ENCODE measurements around the gene ZBTB42.

ZBTB42 gene

GRCh38 chr14:104753528-104754212, 47.2 kb upstream of the ZBTB42 start:
- peak overlapping the region; percentile 99 for H3K4me3 ChIP-seq (ENCODE audit: low read depth, low read length)
- TF ChIP-seq, protein P1, sequence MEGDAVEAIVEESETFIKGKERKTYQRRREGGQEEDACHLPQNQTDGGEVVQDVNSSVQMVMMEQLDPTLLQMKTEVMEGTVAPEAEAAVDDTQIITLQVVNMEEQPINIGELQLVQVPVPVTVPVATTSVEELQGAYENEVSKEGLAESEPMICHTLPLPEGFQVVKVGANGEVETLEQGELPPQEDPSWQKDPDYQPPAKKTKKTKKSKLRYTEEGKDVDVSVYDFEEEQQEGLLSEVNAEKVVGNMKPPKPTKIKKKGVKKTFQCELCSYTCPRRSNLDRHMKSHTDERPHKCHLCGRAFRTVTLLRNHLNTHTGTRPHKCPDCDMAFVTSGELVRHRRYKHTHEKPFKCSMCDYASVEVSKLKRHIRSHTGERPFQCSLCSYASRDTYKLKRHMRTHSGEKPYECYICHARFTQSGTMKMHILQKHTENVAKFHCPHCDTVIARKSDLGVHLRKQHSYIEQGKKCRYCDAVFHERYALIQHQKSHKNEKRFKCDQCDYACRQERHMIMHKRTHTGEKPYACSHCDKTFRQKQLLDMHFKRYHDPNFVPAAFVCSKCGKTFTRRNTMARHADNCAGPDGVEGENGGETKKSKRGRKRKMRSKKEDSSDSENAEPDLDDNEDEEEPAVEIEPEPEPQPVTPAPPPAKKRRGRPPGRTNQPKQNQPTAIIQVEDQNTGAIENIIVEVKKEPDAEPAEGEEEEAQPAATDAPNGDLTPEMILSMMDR (IDR thresholded peaks at IDR 0.05): no peak
- H2AFZ ChIP-seq: peak overlapping the region; percentile 82
- H3K27ac ChIP-seq: peak overlapping the region; percentile 40
- H3K9ac ChIP-seq: peak overlapping the region; percentile 82
- H3K36me3 ChIP-seq (ENCODE audit: control insufficient read depth, insufficient read depth, low read length): no peaks in the 10 kb centered on the region
- no peaks in the 10 kb centered on the region for H3K9me3 ChIP-seq (ENCODE audit: control insufficient read depth, low read length)
- peaks cover 3% of the 10 kb centered on the region for H3K79me2 ChIP-seq
- H3K4me2 ChIP-seq (ENCODE audit: low read length): peak overlapping the region; percentile 95
- peaks cover 15% of the 10 kb centered on the region for H3K4me1 ChIP-seq
- no peaks in the 10 kb centered on the region for H3K27me3 ChIP-seq (ENCODE audit: control insufficient read depth, insufficient read depth, low read length)

GRCh38 chr14:104754213-104754851, 46.6 kb upstream of the ZBTB42 start:
- Histone ChIP-seq H3K36me3 (ENCODE audit: control insufficient read depth, insufficient read depth, low read length) (no peaks in the 10 kb centered on the region), H3K9ac (no peak overlapping the region), H3K4me2 (ENCODE audit: low read length) (peak overlapping the region; percentile 95), H3K27ac (no peak overlapping the region), H3K9me3 (ENCODE audit: control insufficient read depth, low read length) (no peaks in the 10 kb centered on the region), H3K4me3 (ENCODE audit: low read depth, low read length) (peak overlapping the region; percentile 99), H2AFZ (no peak overlapping the region), H3K4me1 (peaks cover 18% of the 10 kb centered on the region), H3K79me2 (peaks cover 3% of the 10 kb centered on the region), H3K27me3 (ENCODE audit: control insufficient read depth, insufficient read depth, low read length) (no peaks in the 10 kb centered on the region)
- TF ChIP-seq, protein P1 (IDR thresholded peaks at IDR 0.05): no peak

DNA sequence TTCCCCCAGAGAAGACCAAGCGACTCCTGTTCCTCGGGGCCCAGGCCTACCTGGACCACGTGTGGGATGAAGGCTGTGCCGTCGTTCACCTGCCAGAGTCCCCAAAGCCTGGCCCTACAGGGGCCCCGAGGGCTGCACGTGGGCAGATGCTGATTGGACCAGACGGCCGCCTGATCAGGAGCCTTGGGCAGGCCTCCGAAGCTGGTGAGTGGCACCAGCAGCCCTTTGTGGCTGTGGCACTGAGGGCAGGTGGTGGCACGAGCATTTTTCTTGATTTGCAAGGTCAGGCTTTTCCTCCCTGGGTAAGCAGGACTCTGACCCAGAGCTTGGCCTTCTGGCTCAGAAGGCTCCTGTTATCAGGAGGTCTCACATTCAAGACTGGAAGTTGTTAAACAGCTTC, 45.3 kb upstream of the ZBTB42 start:
- peaks cover 3% of the 10 kb centered on the region for H3K79me2 ChIP-seq
- H3K4me3 ChIP-seq (ENCODE audit: low read depth, low read length): no peak overlapping the region
- no peaks in the 10 kb centered on the region for H3K9me3 ChIP-seq (ENCODE audit: control insufficient read depth, low read length)
- TF ChIP-seq, protein P1 (IDR thresholded peaks at IDR 0.05): no peak
- H3K4me2 ChIP-seq (ENCODE audit: low read length): no peak overlapping the region
- no peak overlapping the region for H2AFZ ChIP-seq
- no peak overlapping the region for H3K27ac ChIP-seq
- no peaks in the 10 kb centered on the region for H3K36me3 ChIP-seq (ENCODE audit: control insufficient read depth, insufficient read depth, low read length)
- no peaks in the 10 kb centered on the region for H3K27me3 ChIP-seq (ENCODE audit: control insufficient read depth, insufficient read depth, low read length)
- no peak overlapping the region for H3K9ac ChIP-seq
- H3K4me1 ChIP-seq: peaks cover 18% of the 10 kb centered on the region

- Histone ChIP-seq H3K4me3 (ENCODE audit: low read depth, low read length) (no peak overlapping the region), H3K4me1 (peaks cover 18% of the 10 kb centered on the region), H3K36me3 (ENCODE audit: control insufficient read depth, insufficient read depth, low read length) (no peaks in the 10 kb centered on the region), H3K27me3 (ENCODE audit: control insufficient read depth, insufficient read depth, low read length) (no peaks in the 10 kb centered on the region), H2AFZ (no peak overlapping the region), H3K4me2 (ENCODE audit: low read length) (no peak overlapping the region), H3K27ac (no peak overlapping the region), H3K9ac (no peak overlapping the region), H3K9me3 (ENCODE audit: control insufficient read depth, low read length) (no peaks in the 10 kb centered on the region), H3K79me2 (peaks cover 3% of the 10 kb centered on the region)
- TF ChIP-seq, protein P1 (IDR thresholded peaks at IDR 0.05): no peak
Observed at GRCh38 chr14:104756477-104757237, 44.2 kb upstream of the ZBTB42 start.

Measured in parathyroid adenoma (tissue), 2 donors.